ENCODE data around the gene SST. TPM values are rescaled to one million over a fixed set of nuclear protein-coding genes. Genes with fewer than 3 reads are reported as not detected.

SST gene
- total and polyA plus RNA-seq, 2 of the 8 experiments (the other 6 are each of a cell fraction or from before 2014, with no cell fraction given): 0.50 TPM; not detected in 1

- TF ChIP-seq POLR2A (IDR thresholded peaks at IDR 0.05; ENCODE audit: control extremely low read depth in 1 of 2, low read depth in 2 of 2, low read length in 2 of 2) (no peak), NANOG (IDR thresholded peaks at IDR 0.05; ENCODE audit: insufficient read depth, low read depth, low read length, poor library complexity, severe bottlenecking) (no peak), TEAD4 (IDR thresholded peaks at IDR 0.05; ENCODE audit: low read depth, low read length) (no peak), ATF3 (IDR thresholded peaks at IDR 0.05; ENCODE audit: insufficient read depth, low read depth, low read length) (no peak), ASH2L (IDR thresholded peaks at IDR 0.05; ENCODE audit: low read length) (no peak), GTF2F1 (IDR thresholded peaks at IDR 0.05; ENCODE audit: borderline replicate concordance, low read depth, low read length) (no peak), SIX5 (IDR thresholded peaks at IDR 0.05; ENCODE audit: low read depth, low read length) (no peak)
These were observed 36.8 kb upstream of the SST start (continued) for GRCh38 chr3:187706971-187707370.
